ENCODE data around the gene GNAI1.

The GNAI1 gene

DNA sequence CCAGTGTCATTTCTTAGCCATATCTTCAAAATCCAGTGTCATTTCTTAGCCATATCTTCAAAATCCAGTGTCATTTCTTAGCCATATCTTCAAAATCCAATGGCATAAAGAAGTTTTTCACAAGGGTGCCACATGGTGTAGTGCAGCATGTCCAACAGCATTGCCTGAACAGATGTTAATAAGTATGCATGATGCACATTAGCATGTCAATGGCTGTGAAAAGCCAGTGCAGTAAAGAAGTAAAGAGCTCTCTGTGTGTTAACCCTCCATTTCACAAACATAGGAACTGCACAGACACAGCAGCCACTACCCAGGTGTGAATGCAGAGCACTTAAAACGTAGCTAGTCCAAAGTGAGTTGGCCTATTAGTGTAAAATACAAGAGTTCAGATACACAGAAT, 89.8 kb downstream of the GNAI1 start:
- TF ChIP-seq, protein P1, sequence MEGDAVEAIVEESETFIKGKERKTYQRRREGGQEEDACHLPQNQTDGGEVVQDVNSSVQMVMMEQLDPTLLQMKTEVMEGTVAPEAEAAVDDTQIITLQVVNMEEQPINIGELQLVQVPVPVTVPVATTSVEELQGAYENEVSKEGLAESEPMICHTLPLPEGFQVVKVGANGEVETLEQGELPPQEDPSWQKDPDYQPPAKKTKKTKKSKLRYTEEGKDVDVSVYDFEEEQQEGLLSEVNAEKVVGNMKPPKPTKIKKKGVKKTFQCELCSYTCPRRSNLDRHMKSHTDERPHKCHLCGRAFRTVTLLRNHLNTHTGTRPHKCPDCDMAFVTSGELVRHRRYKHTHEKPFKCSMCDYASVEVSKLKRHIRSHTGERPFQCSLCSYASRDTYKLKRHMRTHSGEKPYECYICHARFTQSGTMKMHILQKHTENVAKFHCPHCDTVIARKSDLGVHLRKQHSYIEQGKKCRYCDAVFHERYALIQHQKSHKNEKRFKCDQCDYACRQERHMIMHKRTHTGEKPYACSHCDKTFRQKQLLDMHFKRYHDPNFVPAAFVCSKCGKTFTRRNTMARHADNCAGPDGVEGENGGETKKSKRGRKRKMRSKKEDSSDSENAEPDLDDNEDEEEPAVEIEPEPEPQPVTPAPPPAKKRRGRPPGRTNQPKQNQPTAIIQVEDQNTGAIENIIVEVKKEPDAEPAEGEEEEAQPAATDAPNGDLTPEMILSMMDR (IDR thresholded peaks at IDR 0.05), result no peak
- Histone ChIP-seq H3K27me3 (no peaks in the 10 kb centered on the region), H3K36me3 (no peaks in the 10 kb centered on the region), H3K4me3 (no peak overlapping the region), H3K9me3 (no peaks in the 10 kb centered on the region), H3K4me1 (peaks cover 0 to 12% (median 0%) of the 10 kb centered on the region in 4 donors), H3K27ac (no peak overlapping the region)
- DNase-seq, result no peak
- intact Hi-C loops (cut with DNase I; ENCODE audit: low total_unique reads), result no loop called here

DNA sequence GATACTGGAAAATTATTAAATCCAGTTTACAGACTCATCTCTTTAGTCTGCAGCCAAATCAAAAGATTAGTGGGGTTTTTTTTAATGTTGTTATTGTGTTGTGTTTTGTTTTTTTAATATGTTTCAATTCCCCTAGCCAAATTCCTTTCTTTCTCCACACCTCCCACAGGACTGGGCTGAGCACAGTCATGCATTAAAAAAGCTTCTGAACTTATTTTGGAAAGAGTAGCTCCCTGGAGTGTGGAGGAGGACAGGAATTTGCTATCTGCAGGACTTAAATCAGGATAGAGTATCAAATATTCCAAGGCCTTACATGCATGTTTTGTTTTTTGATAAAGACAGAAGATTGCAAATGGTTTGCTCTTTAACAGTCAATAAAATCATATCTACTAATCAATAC, 90.7 kb downstream of the GNAI1 start:
- peaks cover 0 to 12% (median 0%) of the 10 kb centered on the region in 4 donors for H3K4me1 ChIP-seq
- H3K27me3 ChIP-seq, result no peaks in the 10 kb centered on the region
- no peaks in the 10 kb centered on the region for H3K9me3 ChIP-seq
- no peak for DNase-seq
- TF ChIP-seq, protein P1 (IDR thresholded peaks at IDR 0.05), result no peak
- no peak overlapping the region for H3K4me3 ChIP-seq
- no peaks in the 10 kb centered on the region for H3K36me3 ChIP-seq
- intact Hi-C loops (cut with DNase I; ENCODE audit: low total_unique reads), result no loop called here
- no peak overlapping the region for H3K27ac ChIP-seq

DNA sequence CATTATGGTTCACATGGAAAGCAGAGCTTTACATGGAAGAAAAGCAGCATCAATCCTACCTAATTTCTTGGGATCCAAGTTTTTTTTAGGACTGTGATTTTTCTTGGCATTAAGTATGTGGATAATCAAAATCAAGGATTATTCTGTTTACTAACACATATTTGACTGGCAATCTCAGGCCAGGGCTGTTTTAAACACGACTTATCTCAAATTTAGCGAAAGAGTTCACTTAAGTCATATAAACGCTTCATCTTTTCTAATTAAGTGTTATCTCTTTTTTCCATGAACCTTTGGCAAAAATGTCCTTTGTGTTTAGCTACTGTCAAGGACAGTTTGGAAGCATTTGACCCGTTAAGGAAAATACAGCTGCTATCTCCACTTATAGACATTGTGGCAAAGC, 92.0 kb downstream of the GNAI1 start:
- Histone ChIP-seq H3K27ac (no peak overlapping the region), H3K27me3 (no peaks in the 10 kb centered on the region), H3K4me3 (no peak overlapping the region), H3K4me1 (peaks cover 0 to 10% (median 0%) of the 10 kb centered on the region in 4 donors), H3K9me3 (no peaks in the 10 kb centered on the region), H3K36me3 (no peaks in the 10 kb centered on the region)
- intact Hi-C loops (cut with DNase I; ENCODE audit: low total_unique reads), result no loop called here
- TF ChIP-seq, protein P1 (IDR thresholded peaks at IDR 0.05), result no peak
- DNase-seq, result no peak

DNA sequence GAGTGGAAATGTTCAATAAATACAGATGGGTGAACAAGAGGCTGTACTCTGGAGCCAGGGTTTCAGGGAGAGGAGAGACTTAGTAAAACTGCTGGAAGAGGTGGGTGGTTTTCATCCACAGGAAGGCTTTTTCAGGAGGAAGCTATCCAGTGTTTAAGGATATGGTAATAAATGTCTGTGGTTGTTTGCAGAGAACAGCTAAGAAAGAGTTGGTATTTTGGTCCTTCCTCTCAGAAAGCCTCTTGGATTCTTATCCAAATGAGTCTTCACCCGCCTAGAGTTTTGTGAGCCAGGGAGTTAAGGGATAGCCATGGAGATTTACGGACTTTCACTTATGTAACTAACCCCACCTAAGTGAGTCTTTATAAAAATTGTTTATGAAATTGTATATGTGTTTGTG, 95.7 kb downstream of the GNAI1 start:
- intact Hi-C loops (cut with DNase I; ENCODE audit: low total_unique reads), result no loop called here
- Histone ChIP-seq H3K9me3 (no peaks in the 10 kb centered on the region), H3K27me3 (no peaks in the 10 kb centered on the region), H3K4me1 (peaks cover 0 to 3% (median 0%) of the 10 kb centered on the region in 4 donors), H3K27ac (no peak overlapping the region), H3K36me3 (no peaks in the 10 kb centered on the region), H3K4me3 (no peak overlapping the region)
- no peak for DNase-seq
- TF ChIP-seq, protein P1 (IDR thresholded peaks at IDR 0.05), result no peak

DNA sequence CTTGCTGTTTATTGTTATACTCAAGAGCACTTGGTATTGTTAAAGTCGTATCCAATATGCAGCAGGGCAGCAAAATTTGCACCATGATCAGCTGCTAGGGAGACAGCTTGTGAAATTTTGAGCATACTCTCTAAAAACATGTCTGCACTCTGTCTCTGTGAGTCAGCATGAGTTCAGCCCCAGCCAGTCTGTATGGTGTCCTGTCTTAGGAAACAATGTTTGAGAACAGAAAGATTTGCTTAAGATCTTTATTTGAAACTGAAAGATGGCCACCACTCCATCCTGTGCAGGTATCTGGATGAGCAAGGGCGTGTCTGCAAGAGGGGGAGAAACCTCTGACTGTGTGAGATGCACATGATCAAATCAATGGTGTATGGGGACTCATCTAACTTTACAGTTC, 97.1 kb downstream of the GNAI1 start:
- H3K27me3 ChIP-seq, result no peaks in the 10 kb centered on the region
- TF ChIP-seq, protein P1 (IDR thresholded peaks at IDR 0.05), result no peak
- no peak for DNase-seq

More for the DNA sequence above, 97.1 kb downstream of the GNAI1 start:
- Histone ChIP-seq H3K9me3 (no peaks in the 10 kb centered on the region), H3K4me1 (no peaks in the 10 kb centered on the region), H3K27ac (no peak overlapping the region), H3K4me3 (no peak overlapping the region), H3K36me3 (no peaks in the 10 kb centered on the region)
- intact Hi-C loops (cut with DNase I; ENCODE audit: low total_unique reads), result no loop called here

Data from tibial artery (tissue), 4 donors.